ENCODE results near the gene FUT7.

Gene FUT7

GRCh38 chr9:136996361-136997292 lies 35.3 kb downstream of the FUT7 start, which contains the start of gene CLIC3:
Gene CLIC3, minus strand, starts transcription at chr9:136996568. Its CDS starts 25 bp downstream, at chr9:136996543.
- DNase-seq (ENCODE audit: low spot score), result no peak

GRCh38 chr9:136995772-136996311 lies 36.0 kb downstream of the FUT7 start:
- DNase-seq (ENCODE audit: low spot score), result no peak
- peak overlapping the region; percentile 53 for H3K4me3 ChIP-seq
- TF ChIP-seq, protein P1, sequence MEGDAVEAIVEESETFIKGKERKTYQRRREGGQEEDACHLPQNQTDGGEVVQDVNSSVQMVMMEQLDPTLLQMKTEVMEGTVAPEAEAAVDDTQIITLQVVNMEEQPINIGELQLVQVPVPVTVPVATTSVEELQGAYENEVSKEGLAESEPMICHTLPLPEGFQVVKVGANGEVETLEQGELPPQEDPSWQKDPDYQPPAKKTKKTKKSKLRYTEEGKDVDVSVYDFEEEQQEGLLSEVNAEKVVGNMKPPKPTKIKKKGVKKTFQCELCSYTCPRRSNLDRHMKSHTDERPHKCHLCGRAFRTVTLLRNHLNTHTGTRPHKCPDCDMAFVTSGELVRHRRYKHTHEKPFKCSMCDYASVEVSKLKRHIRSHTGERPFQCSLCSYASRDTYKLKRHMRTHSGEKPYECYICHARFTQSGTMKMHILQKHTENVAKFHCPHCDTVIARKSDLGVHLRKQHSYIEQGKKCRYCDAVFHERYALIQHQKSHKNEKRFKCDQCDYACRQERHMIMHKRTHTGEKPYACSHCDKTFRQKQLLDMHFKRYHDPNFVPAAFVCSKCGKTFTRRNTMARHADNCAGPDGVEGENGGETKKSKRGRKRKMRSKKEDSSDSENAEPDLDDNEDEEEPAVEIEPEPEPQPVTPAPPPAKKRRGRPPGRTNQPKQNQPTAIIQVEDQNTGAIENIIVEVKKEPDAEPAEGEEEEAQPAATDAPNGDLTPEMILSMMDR (IDR thresholded peaks at IDR 0.05), result no peak
- H3K27ac ChIP-seq, result peak overlapping the region; percentile 19 to 60

More at GRCh38 chr9:136996361-136997292, 35.3 kb downstream of the FUT7 start, which contains the start of gene CLIC3:
- TF ChIP-seq, protein P1 (IDR thresholded peaks at IDR 0.05), result no peak
- Histone ChIP-seq H3K27ac (peak within 1 kb of the TSS; percentile 19 to 60), H3K4me3 (peak within 1 kb of the TSS; percentile 53)

- TF ChIP-seq, protein P1 (IDR thresholded peaks at IDR 0.05), result no peak
- DNase-seq (ENCODE audit: low spot score), result no peak
- Histone ChIP-seq H3K27ac (peak overlapping the region; percentile 19 to 60), H3K4me3 (peak overlapping the region; percentile 53)
These were observed 36.5 kb downstream of the FUT7 start for GRCh38 chr9:136995362-136995761.

DNA sequence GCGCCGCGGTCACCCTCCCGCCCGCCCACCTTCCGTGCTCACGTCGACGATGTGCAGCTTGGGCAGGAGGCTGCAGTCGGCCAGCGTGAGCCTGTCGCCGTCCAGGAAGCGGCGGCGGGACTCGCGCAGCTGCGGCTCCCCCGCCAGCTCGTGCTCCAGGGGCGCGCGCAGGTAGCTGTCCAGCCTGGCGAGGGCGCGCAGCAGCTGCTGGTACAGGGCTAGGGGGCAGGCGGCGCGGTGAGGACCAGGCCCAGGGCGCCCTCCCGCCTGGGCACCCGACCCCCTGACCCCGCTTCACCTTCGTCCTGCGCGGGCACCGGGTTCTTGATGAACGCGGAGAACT lies 37.0 kb downstream of the FUT7 start:
- Histone ChIP-seq H3K4me3 (peak overlapping the region; percentile 53), H3K27ac (peak overlapping the region in 1 of 2 donors; percentile 60)
- TF ChIP-seq, protein P1 (IDR thresholded peaks at IDR 0.05), result no peak
- no peak for DNase-seq (ENCODE audit: low spot score)

- Histone ChIP-seq H3K4me3 (peak overlapping the region; percentile 53), H3K27ac (no peak overlapping the region)
These were observed 37.6 kb downstream of the FUT7 start for GRCh38 chr9:136994180-136994887.

DNA sequence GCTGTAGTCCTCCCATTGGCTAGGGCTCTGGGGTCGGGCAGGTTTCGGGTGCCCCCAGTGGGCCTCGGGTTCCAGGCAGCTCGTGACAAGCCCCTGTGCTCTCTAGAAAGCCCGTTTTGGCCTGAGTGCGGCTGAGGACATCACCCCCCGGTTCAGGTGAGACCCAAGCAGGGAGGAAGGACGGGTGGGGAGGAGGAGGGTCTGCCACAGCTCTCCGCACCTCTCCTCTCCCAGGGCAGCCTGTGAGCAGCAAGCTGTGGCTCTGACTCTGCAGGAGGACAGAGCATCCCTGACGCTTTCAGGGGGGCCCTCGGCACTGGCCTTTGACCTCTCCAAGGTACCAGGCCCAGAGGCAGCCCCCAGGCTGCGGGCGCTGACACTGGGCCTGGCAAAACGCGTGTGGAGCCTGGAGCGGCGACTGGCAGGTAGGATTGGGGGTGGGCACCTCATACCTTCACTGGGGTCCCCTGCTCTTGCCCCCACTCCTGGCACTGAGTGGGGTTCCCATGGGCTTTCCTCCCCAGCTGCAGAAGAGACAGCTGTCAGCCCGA lies 39.0 kb downstream of the FUT7 start:
- DNase-seq (ENCODE audit: low spot score), result no peak
- peak overlapping the region; percentile 99 for H3K4me3 ChIP-seq
- TF ChIP-seq, protein P1 (IDR thresholded peaks at IDR 0.05), result no peak
- H3K27ac ChIP-seq, result peak overlapping the region in 1 of 2 donors; percentile 89

More at GRCh38 chr9:136994180-136994887, 37.6 kb downstream of the FUT7 start:
- TF ChIP-seq, protein P1 (IDR thresholded peaks at IDR 0.05), result no peak
- no peak for DNase-seq (ENCODE audit: low spot score)
